GM19099 (cell line): ENCODE data around the gene BTBD2.

ENCODE experiments used
- POLR2A ChIP-seq: IDR thresholded peaks from 3 replicates; pipeline ENCODE4 v1.6.1; 2011; ENCODE audit warnings: low read depth; ENCODE audit not compliant: insufficient read length; ENCODE audit errors: extremely low read depth

BTBD2 gene

GRCh38 chr19:1989513-1990229 is 25.8 kb downstream of the BTBD2 start:
- TF ChIP-seq POLR2A = no peak

GRCh38 chr19:1987197-1988187 is 28.0 kb downstream of the BTBD2 start:
- TF ChIP-seq POLR2A = no peak

GRCh38 chr19:1986357-1987162 is 29.0 kb downstream of the BTBD2 start:
- TF ChIP-seq POLR2A = no peak

- no peak for TF ChIP-seq POLR2A
Observed at GRCh38 chr19:1985588-1986356, 29.7 kb downstream of the BTBD2 start.

- TF ChIP-seq POLR2A = no peak
Observed at GRCh38 chr19:1984357-1984756, 31.2 kb downstream of the BTBD2 start.

GRCh38 chr19:1981253-1981652 is 34.3 kb downstream of the BTBD2 start:
- no peak for TF ChIP-seq POLR2A

GRCh38 chr19:1980809-1981181 is 34.7 kb downstream of the BTBD2 start:
- TF ChIP-seq POLR2A = no peak

- TF ChIP-seq POLR2A = no peak
Observed at GRCh38 chr19:1980091-1980808, 35.3 kb downstream of the BTBD2 start.

- TF ChIP-seq POLR2A = no peak
Observed at GRCh38 chr19:1979642-1980041, 35.9 kb downstream of the BTBD2 start.

GRCh38 chr19:1979017-1979416 is 36.5 kb downstream of the BTBD2 start:
- TF ChIP-seq POLR2A = no peak

GRCh38 chr19:1978346-1978894 is 37.1 kb downstream of the BTBD2 start:
- TF ChIP-seq POLR2A = no peak

- TF ChIP-seq POLR2A = no peak
Observed at GRCh38 chr19:1977120-1977519, 38.4 kb downstream of the BTBD2 start.

GRCh38 chr19:1975162-1975480 is 40.4 kb downstream of the BTBD2 start:
- TF ChIP-seq POLR2A = no peak

- no peak for TF ChIP-seq POLR2A
Observed at GRCh38 chr19:1974381-1975161, 40.9 kb downstream of the BTBD2 start.
